Stomach (tissue), 9 donors: ENCODE data around the gene CLTB. TPM values are rescaled to one million over a fixed set of nuclear protein-coding genes. Genes with fewer than 3 reads are reported as not detected.

Experiments
- DNase-seq, 2 donors: peaks; one replicate each; pipeline versions ENCODE4 v3.0.0 to v3.0.0-alpha.2; 2013 to 2019
- H3K27ac ChIP-seq, 5 donors: fragments of 200-600 bp in 4 of 5; sonication (generic) in 4 of 5; one replicate each; pipeline ENCODE4 v1.5.1; 2013 to 2019; ENCODE audit warnings: mild to moderate bottlenecking in 1 of 5, moderate library complexity in 1 of 5
- H3K27me3 ChIP-seq, 3 donors: fragments of 200-600 bp; sonication (generic); one replicate each; pipeline ENCODE4 v1.5.1; 2017 to 2019; ENCODE audit warnings: mixed run types in 1 of 3
- H3K36me3 ChIP-seq, 4 donors: fragments of 200-600 bp; sonication (generic); 1 replicate in 3 of 4; 2 replicates in 1 of 4; pipeline ENCODE4 v1.5.1; 2016 to 2019
- H3K4me1 ChIP-seq, 4 donors: fragments of 200-600 bp; sonication (generic); one replicate each; pipeline ENCODE4 v1.5.1; 2016 to 2019
- H3K4me3 ChIP-seq, 4 donors: fragments of 200-600 bp; sonication (generic) in 3 of 4; one replicate each; pipeline ENCODE4 v1.5.1; 2016 to 2019; ENCODE audit warnings: mild to moderate bottlenecking in 1 of 4
- H3K9me3 ChIP-seq, 4 donors: fragments of 200-600 bp; sonication (generic); one replicate each; pipeline ENCODE4 v1.5.1; 2016 to 2019
- EP300 ChIP-seq: sonication (generic); formaldehyde crosslinking; IDR thresholded peaks from one replicate; pipeline ENCODE4 v1.6.1; 2017; ENCODE audit warnings: antibody characterized with exemption
- POLR2A ChIP-seq, 4 donors: fragments of 450-650 bp; IDR thresholded peaks; one replicate each; pipeline ENCODE4 v1.6.1; 2016; ENCODE audit warnings: antibody characterized with exemption in 4 of 4, control low read depth in 2 of 4, mild to moderate bottlenecking in 1 of 4, moderate library complexity in 1 of 4
- POLR2AphosphoS5 ChIP-seq, 3 donors: sonication (generic); formaldehyde crosslinking; IDR thresholded peaks; one replicate each; pipeline ENCODE4 v1.6.1; 2016; ENCODE audit warnings: antibody characterized with exemption in 3 of 3
- WGBS, 5 donors: extraction: QIAGEN DNeasy Blood & Tissue Kit in 3 of 5; methylation state at CpG; one replicate each; pipeline versions ENCODE4 v1.1.5 to v1.1.7; 2013 to 2018; 5-methylcytosine and 5-hydroxymethylcytosine counted together
- intact Hi-C: fragments of 100-400 bp; cut with DNase I; formaldehyde crosslinking; loops from one replicate; pipeline ENCODE4 v1.15.1; 2023; ENCODE audit warnings: low total_unique reads
- polyA plus RNA-seq, 3 donors: library from polyadenylated mRNA; stranded (reverse); fragments of 200-250 nt; gene quantifications; one replicate each; pipeline ENCODE4 v1.2.3, GENCODE V29; 2013
- small RNA-seq, 4 donors: library from RNA; depleted of rRNA; stranded (forward); fragments of <200 nt; gene quantifications; one replicate each; pipeline ENCODE3, GENCODE V24; 2016
- total RNA-seq, 5 donors: library from RNA; depleted of rRNA; stranded (reverse); fragments of >200 nt; gene quantifications; one replicate each; pipeline versions ENCODE4 v1.1.0 to v1.2.3, GENCODE V29; 2014 to 2016
- TF ChIP-seq, protein P1 (sequence below), 7 experiments: fragments of 450-650 bp in 4 of 7; fragments of 200-600 bp in 3 of 7; sonication (generic) in 3 of 7; IDR thresholded peaks; one replicate each; pipeline ENCODE4 v1.5.1; 2016 to 2019; ENCODE audit warnings: antibody characterized with exemption in 7 of 7, control low read depth in 2 of 7, mild to moderate bottlenecking in 1 of 7
- donor health status: healthy with polysubstance abuse.
- donor health status: Bipolar disorder and iron deficiency.
- donor health status: healthy.

CLTB gene
- total and polyA plus RNA-seq, 8 donors, result 81.9 to 427 (median 213) TPM

GRCh38 chr5:176353533-176353932 lies 62.8 kb downstream of the CLTB start:
- Histone ChIP-seq H3K4me3 (no peak overlapping the region), H3K9me3 (no peaks in the 10 kb centered on the region), H3K27me3 (no peaks in the 10 kb centered on the region), H3K4me1 (peaks cover 0 to 24% (median 4%) of the 10 kb centered on the region in 4 donors), H3K36me3 (peaks cover 55 to 99% (median 98%) of the 10 kb centered on the region in 4 donors), H3K27ac (no peak overlapping the region)
- TF ChIP-seq POLR2AphosphoS5 (IDR thresholded peaks at IDR 0.05) (no peak), EP300 (no peak), POLR2A (IDR thresholded peaks at IDR 0.05) (no peak)
- TF ChIP-seq, protein P1, sequence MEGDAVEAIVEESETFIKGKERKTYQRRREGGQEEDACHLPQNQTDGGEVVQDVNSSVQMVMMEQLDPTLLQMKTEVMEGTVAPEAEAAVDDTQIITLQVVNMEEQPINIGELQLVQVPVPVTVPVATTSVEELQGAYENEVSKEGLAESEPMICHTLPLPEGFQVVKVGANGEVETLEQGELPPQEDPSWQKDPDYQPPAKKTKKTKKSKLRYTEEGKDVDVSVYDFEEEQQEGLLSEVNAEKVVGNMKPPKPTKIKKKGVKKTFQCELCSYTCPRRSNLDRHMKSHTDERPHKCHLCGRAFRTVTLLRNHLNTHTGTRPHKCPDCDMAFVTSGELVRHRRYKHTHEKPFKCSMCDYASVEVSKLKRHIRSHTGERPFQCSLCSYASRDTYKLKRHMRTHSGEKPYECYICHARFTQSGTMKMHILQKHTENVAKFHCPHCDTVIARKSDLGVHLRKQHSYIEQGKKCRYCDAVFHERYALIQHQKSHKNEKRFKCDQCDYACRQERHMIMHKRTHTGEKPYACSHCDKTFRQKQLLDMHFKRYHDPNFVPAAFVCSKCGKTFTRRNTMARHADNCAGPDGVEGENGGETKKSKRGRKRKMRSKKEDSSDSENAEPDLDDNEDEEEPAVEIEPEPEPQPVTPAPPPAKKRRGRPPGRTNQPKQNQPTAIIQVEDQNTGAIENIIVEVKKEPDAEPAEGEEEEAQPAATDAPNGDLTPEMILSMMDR (IDR thresholded peaks at IDR 0.05), result no peak
- 92 to 96% (median 92%) methylated on average over 3 to 4 of the region's 4 CpGs for whole genome bisulfite sequencing, 5 donors
- no peak for DNase-seq
- intact Hi-C loops, result no loop called here

DNA sequence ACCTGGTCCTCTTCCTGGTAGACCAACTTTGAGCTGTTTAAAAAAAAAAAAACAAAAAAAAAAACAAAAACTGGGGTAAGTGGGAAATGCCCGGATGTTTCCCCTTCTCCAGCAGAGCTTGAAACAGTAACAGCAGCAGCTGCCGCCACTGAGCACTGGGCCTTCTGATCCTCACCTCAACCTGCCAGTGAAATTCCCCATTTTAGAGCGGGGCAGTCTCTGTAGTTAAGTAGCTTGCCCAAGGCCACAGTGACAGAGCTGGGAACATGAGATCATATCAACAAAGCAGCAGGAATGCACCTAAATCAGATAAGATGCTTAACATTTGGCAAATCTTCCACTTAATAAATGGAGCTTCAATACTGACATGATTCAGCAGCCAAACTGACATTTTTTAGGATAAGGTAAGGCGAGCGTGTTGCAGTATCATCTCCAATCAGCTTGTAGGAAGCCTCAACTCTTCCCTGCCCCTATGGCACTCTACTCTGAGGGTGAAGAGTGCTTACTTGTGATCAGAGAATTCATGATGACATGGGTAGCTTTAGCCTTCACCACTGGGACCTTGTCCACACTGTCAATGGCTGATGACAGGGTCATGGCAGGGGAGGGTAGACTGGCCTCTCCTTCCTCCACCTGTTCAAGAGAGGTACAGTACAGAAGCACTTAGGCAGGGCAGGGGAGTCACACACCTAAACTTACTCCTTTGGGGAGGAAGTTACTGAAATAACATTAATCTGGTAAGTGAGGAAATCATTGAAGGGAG lies 64.0 kb downstream of the CLTB start:
- Histone ChIP-seq H3K27ac (no peak overlapping the region), H3K4me1 (peaks cover 0 to 13% (median 0%) of the 10 kb centered on the region in 4 donors), H3K36me3 (peaks cover 64 to 100% (median 99%) of the 10 kb centered on the region in 4 donors), H3K9me3 (no peaks in the 10 kb centered on the region), H3K27me3 (no peaks in the 10 kb centered on the region), H3K4me3 (no peak overlapping the region)
- 91 to 97% (median 94%) methylated on average over 5 of the region's 5 CpGs for WGBS, 5 donors
- no peak for DNase-seq
- TF ChIP-seq POLR2A (IDR thresholded peaks at IDR 0.05) (no peak), POLR2AphosphoS5 (IDR thresholded peaks at IDR 0.05) (no peak), EP300 (no peak)
- TF ChIP-seq, protein P1 (IDR thresholded peaks at IDR 0.05), result no peak
- intact Hi-C loops, result no loop called here

DNA sequence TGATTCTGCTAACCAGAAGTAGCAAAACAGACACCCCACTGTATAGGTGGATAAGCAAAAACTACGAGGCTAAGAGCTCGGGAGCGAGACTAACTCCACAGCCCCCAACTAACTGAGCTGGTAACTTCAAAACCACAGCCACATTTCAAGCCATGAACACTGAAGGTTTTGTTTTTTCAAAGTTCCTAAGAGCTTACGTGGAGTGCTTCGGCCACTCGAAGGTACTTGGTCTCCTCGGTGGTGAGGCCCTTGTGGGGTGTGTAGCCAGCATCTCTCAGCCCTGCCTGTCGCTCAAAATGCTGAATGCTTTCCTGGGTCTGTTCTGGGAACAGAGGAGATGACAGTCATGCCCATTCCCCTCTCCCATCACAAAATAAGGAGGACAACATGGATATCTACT lies 65.9 kb downstream of the CLTB start:
- Histone ChIP-seq H3K4me1 (peaks cover 0 to 9% (median 0%) of the 10 kb centered on the region in 4 donors), H3K4me3 (no peak overlapping the region), H3K27me3 (no peaks in the 10 kb centered on the region), H3K36me3 (peaks cover 81 to 100% (median 100%) of the 10 kb centered on the region in 4 donors), H3K27ac (no peak overlapping the region), H3K9me3 (no peaks in the 10 kb centered on the region)
- DNase-seq, result no peak
- WGBS, 5 donors, result 93 to 98% (median 95%) methylated on average over 8 of the region's 8 CpGs
- intact Hi-C loops, result no loop called here
- TF ChIP-seq POLR2AphosphoS5 (IDR thresholded peaks at IDR 0.05), result no peak

- Histone ChIP-seq H3K27me3 (no peaks in the 10 kb centered on the region), H3K4me1 (no peaks in the 10 kb centered on the region), H3K9me3 (no peaks in the 10 kb centered on the region), H3K36me3 (peaks cover 34 to 93% (median 88%) of the 10 kb centered on the region in 4 donors), H3K27ac (no peak overlapping the region), H3K4me3 (no peak overlapping the region)
- no peak for DNase-seq
- WGBS, 5 donors, result 60 to 77% (median 69%) methylated on average over 2 of the region's 2 CpGs
- intact Hi-C loops, result no loop called here
- TF ChIP-seq POLR2A (IDR thresholded peaks at IDR 0.05) (no peak), POLR2AphosphoS5 (IDR thresholded peaks at IDR 0.05) (no peak), EP300 (no peak)
- TF ChIP-seq, protein P1 (IDR thresholded peaks at IDR 0.05), result no peak
These were observed 73.4 kb downstream of the CLTB start for GRCh38 chr5:176342766-176343458.

Small RNA genes lying within 50 kb of the gene (small RNA-seq; reads per million reads assigned to genes)
- gene AC010297.1 (0 to 0.07 (median 0) reads per million in 4 donors), gene MIR1271 (0.15 to 0.89 (median 0.46) reads per million in 4 donors)

Other genes starting within 250 kb of the CLTB start
- gene SIMC1, start 178.1 kb downstream of the CLTB start, total RNA-seq, result 10 to 100 TPM; 13.8 to 58.3 (median 20.9) TPM
- gene SIMC1, start 178.1 kb downstream of the CLTB start, polyA plus RNA-seq, result 10 to 100 TPM in 1 of 3 donors, 1 to 10 TPM in 2; 6.1 to 10.1 (median 6.5) TPM
- 100 to 1,000 TPM in 2 of 5 donors, 10 to 100 TPM in 2, 1 to 10 TPM in 1; 6.1 to 398 (median 83.0) TPM for gene KIAA1191, start 54.8 kb downstream of the CLTB start, total RNA-seq
- 100 to 1,000 TPM in 1 of 3 donors, 10 to 100 TPM in 2; 51.4 to 107 (median 89.2) TPM for gene KIAA1191, start 54.8 kb downstream of the CLTB start, polyA plus RNA-seq
- gene ARL10, start 51.1 kb downstream of the CLTB start, total RNA-seq, result 1 to 10 TPM; 1.2 to 9.9 (median 3.0) TPM
- 1 to 10 TPM in 2 of 3 donors, under 1 TPM in 1; 0.31 to 3.5 (median 1.4) TPM for gene ARL10, start 51.1 kb downstream of the CLTB start, polyA plus RNA-seq
- 10 to 100 TPM in 2 of 5 donors, 1 to 10 TPM in 2, not detected in 1; 4.3 to 55.8 (median 9.2) TPM for gene NOP16, start 27.9 kb downstream of the CLTB start, total RNA-seq
- gene NOP16, start 27.9 kb downstream of the CLTB start, polyA plus RNA-seq, result 10 to 100 TPM; 30.9 to 55.5 (median 38.0) TPM
- gene HIGD2A, start 27.8 kb downstream of the CLTB start, total RNA-seq, result 100 to 1,000 TPM in 4 of 5 donors, 10 to 100 TPM in 1; 47.2 to 233 (median 181) TPM
- gene HIGD2A, start 27.8 kb downstream of the CLTB start, polyA plus RNA-seq, result 100 to 1,000 TPM; 207 to 248 (median 243) TPM
- 10 to 100 TPM; 20.6 to 57.2 (median 39.3) TPM for gene FAF2, start 31.8 kb upstream of the CLTB start, total RNA-seq
- gene FAF2, start 31.8 kb upstream of the CLTB start, polyA plus RNA-seq, result 10 to 100 TPM in 1 of 3 donors, 1 to 10 TPM in 2; 5.7 to 11.9 (median 9.8) TPM
- gene RNF44, start 120.9 kb upstream of the CLTB start, total RNA-seq, result 100 to 1,000 TPM in 1 of 5 donors, 10 to 100 TPM in 3, 1 to 10 TPM in 1; 6.6 to 176 (median 30.6) TPM
- 10 to 100 TPM; 11.5 to 15.1 (median 13.6) TPM for gene RNF44, start 120.9 kb upstream of the CLTB start, polyA plus RNA-seq
- gene CDHR2, start 132.8 kb upstream of the CLTB start, total RNA-seq, result 10 to 100 TPM in 3 of 5 donors, 1 to 10 TPM in 2; 9.6 to 18.7 (median 13.4) TPM
- gene CDHR2, start 132.8 kb upstream of the CLTB start, polyA plus RNA-seq, result 1 to 10 TPM in 1 of 3 donors, under 1 TPM in 2; 0.13 to 1.6 (median 0.76) TPM
- gene GPRIN1, start 193.6 kb upstream of the CLTB start, total RNA-seq, result 1 to 10 TPM in 1 of 5 donors, under 1 TPM in 2, not detected in 2; 0.72 to 1.4 (median 0.92) TPM
- under 1 TPM; 0.30 to 0.46 (median 0.37) TPM for gene GPRIN1, start 193.6 kb upstream of the CLTB start, polyA plus RNA-seq
- not detected for gene SNCB, start 214.0 kb upstream of the CLTB start, total RNA-seq
- not detected for gene SNCB, start 214.0 kb upstream of the CLTB start, polyA plus RNA-seq
- gene EIF4E1B, start 214.1 kb upstream of the CLTB start, total RNA-seq, result not detected
- gene EIF4E1B, start 214.1 kb upstream of the CLTB start, polyA plus RNA-seq, result not detected
- gene TSPAN17, start 230.9 kb upstream of the CLTB start, total RNA-seq, result 10 to 100 TPM in 3 of 5 donors, 1 to 10 TPM in 2; 2.3 to 79.9 (median 19.0) TPM
- gene TSPAN17, start 230.9 kb upstream of the CLTB start, polyA plus RNA-seq, result 10 to 100 TPM; 21.7 to 24.0 (median 21.8) TPM